H9 (cell line): ENCODE measurements around the gene KLK10. TPM values are rescaled to one million over a fixed set of nuclear protein-coding genes. Genes with fewer than 3 reads are reported as not detected.

Source experiments
- DNase-seq: peaks from one replicate; pipeline ENCODE4 v3.0.0-alpha.2; 2017
- H2AFZ ChIP-seq: one replicate; pipeline ENCODE4 v1.6.1; 2013; ENCODE audit warnings: mild to moderate bottlenecking, low read length, control low read depth, moderate library complexity
- H2AK5ac ChIP-seq: 2 replicates; pipeline ENCODE4 v1.6.1; 2013; ENCODE audit warnings: low read length, control low read depth, mixed read lengths; ENCODE audit not compliant: insufficient read length
- H2BK120ac ChIP-seq: one replicate; pipeline ENCODE4 v1.6.1; 2013; ENCODE audit warnings: low read depth, mild to moderate bottlenecking, low read length, control low read depth, inconsistent platforms; ENCODE audit not compliant: poor library complexity, severe bottlenecking
- H2BK12ac ChIP-seq: 2 replicates; pipeline ENCODE4 v1.6.1; 2013; ENCODE audit warnings: low read length, control low read depth, mixed read lengths, low read depth; ENCODE audit not compliant: insufficient read length
- H2BK15ac ChIP-seq: 2 replicates; pipeline ENCODE4 v1.6.1; 2013; ENCODE audit warnings: low read depth, low read length, control low read depth
- H2BK20ac ChIP-seq: one replicate; pipeline ENCODE4 v1.6.1; 2013; ENCODE audit warnings: low read depth, mild to moderate bottlenecking, low read length, control low read depth, inconsistent platforms; ENCODE audit not compliant: poor library complexity, severe bottlenecking
- H2BK5ac ChIP-seq: 2 replicates; pipeline ENCODE4 v1.6.1; 2013; ENCODE audit warnings: low read length, control low read depth, mixed read lengths; ENCODE audit not compliant: insufficient read length
- H3K14ac ChIP-seq: 2 replicates; pipeline ENCODE4 v1.6.1; 2013; ENCODE audit warnings: low read length, control low read depth; ENCODE audit not compliant: insufficient read depth
- H3K18ac ChIP-seq: 2 replicates; pipeline ENCODE4 v1.6.1; 2013; ENCODE audit warnings: low read depth, mild to moderate bottlenecking, mixed read lengths, low read length, control low read depth; ENCODE audit not compliant: insufficient read length
- H3K23ac ChIP-seq: 2 replicates; pipeline ENCODE4 v1.6.1; 2013; ENCODE audit warnings: low read length, control low read depth, mixed read lengths, low read depth; ENCODE audit not compliant: insufficient read length
- H3K23me2 ChIP-seq: 2 replicates; pipeline ENCODE4 v1.6.1; 2013; ENCODE audit warnings: low read depth, mild to moderate bottlenecking, mixed read lengths, low read length, control low read depth; ENCODE audit not compliant: insufficient read length, poor library complexity, severe bottlenecking
- H3K27ac ChIP-seq: 2 replicates; pipeline ENCODE4 v1.5.1; 2013; ENCODE audit warnings: low read length, control low read depth, mixed read lengths, low read depth; ENCODE audit not compliant: insufficient read length
- H3K27me3 ChIP-seq: 2 replicates; pipeline ENCODE4 v1.6.1; 2013; ENCODE audit warnings: low read length, control low read depth, inconsistent platforms; ENCODE audit not compliant: insufficient read depth
- H3K4ac ChIP-seq: 2 replicates; pipeline ENCODE4 v1.6.1; 2013; ENCODE audit warnings: low read depth, mild to moderate bottlenecking, control low read depth, inconsistent platforms, low read length, moderate library complexity
- H3K4me1 ChIP-seq: 2 replicates; pipeline ENCODE4 v1.6.1; 2013; ENCODE audit warnings: low read length, control low read depth, inconsistent platforms; ENCODE audit not compliant: insufficient read depth
- H3K4me2 ChIP-seq: 2 replicates; pipeline ENCODE4 v1.6.1; 2013; ENCODE audit warnings: low read length, control low read depth, mixed read lengths; ENCODE audit not compliant: insufficient read length, insufficient read depth
- H3K56ac ChIP-seq: 2 replicates; pipeline ENCODE4 v1.6.1; 2013; ENCODE audit warnings: low read depth, mild to moderate bottlenecking, mixed read lengths, low read length, control low read depth; ENCODE audit not compliant: insufficient read length
- H3K79me1 ChIP-seq: 2 replicates; pipeline ENCODE4 v1.6.1; 2013; ENCODE audit warnings: low read depth, mild to moderate bottlenecking, moderate library complexity, low read length, control low read depth, inconsistent platforms; ENCODE audit not compliant: insufficient read depth, poor library complexity, severe bottlenecking
- H3K79me2 ChIP-seq: 2 replicates; pipeline ENCODE4 v1.6.1; 2013; ENCODE audit warnings: low read length, control low read depth, inconsistent platforms; ENCODE audit not compliant: insufficient read depth
- H3K9ac ChIP-seq: 2 replicates; pipeline ENCODE4 v1.6.1; 2013; ENCODE audit warnings: low read length, control low read depth, mixed read lengths; ENCODE audit not compliant: insufficient read length; ENCODE audit errors: extremely low read depth
- H3K9me3 ChIP-seq: one replicate; pipeline ENCODE4 v1.6.1; 2013; ENCODE audit warnings: low read depth, low read length, inconsistent platforms; ENCODE audit not compliant: control insufficient read depth
- H3T11ph ChIP-seq: one replicate; pipeline ENCODE4 v1.6.1; 2013; ENCODE audit warnings: mild to moderate bottlenecking, low read length, control low read depth, inconsistent platforms
- H4K20me1 ChIP-seq: one replicate; pipeline ENCODE4 v1.6.1; 2013; ENCODE audit not compliant: control insufficient read depth, insufficient read length, insufficient read depth
- H4K5ac ChIP-seq: 2 replicates; pipeline ENCODE4 v1.6.1; 2013; ENCODE audit warnings: low read depth, mild to moderate bottlenecking, mixed read lengths, low read length, control low read depth; ENCODE audit not compliant: insufficient read length
- H4K8ac ChIP-seq: replicated peaks from 2 replicates; pipeline ENCODE4 v1.6.1; 2013; ENCODE audit warnings: low read length, control low read depth, mixed read lengths, low read depth; ENCODE audit not compliant: insufficient read length
- H4K91ac ChIP-seq: 2 replicates; pipeline ENCODE4 v1.6.1; 2013; ENCODE audit warnings: low read depth, mild to moderate bottlenecking, moderate library complexity, mixed read lengths, low read length, control low read depth; ENCODE audit not compliant: insufficient read length
- H3K27ac Mint-ChIP-seq, 3 experiments: 2 replicates in 2 of 3; 3 replicates in 1 of 3; pipeline ENCODE4 v1.8.0; 2020 to 2021; ENCODE audit warnings: mixed read lengths in 3 of 3, mild to moderate bottlenecking in 1 of 3, moderate library complexity in 1 of 3
- H3K27me3 Mint-ChIP-seq: 2 replicates; pipeline ENCODE4 v1.8.0; 2021; ENCODE audit warnings: low read depth, mild to moderate bottlenecking, moderate library complexity, mixed read lengths
- H3K36me3 Mint-ChIP-seq, 3 experiments: 2 replicates in 2 of 3; 3 replicates in 1 of 3; pipeline ENCODE4 v1.8.0; 2020 to 2021; ENCODE audit warnings: low read depth in 3 of 3, mixed read lengths in 3 of 3; ENCODE audit not compliant: insufficient read depth in 1 of 3
- H3K4me1 Mint-ChIP-seq, 2 experiments: 2 replicates each; pipeline ENCODE4 v1.8.0; 2020; ENCODE audit warnings: mixed read lengths in 2 of 2
- H3K4me3 Mint-ChIP-seq, 2 experiments: 2 replicates in 1 of 2; 3 replicates in 1 of 2; pipeline ENCODE4 v1.8.0; 2020 to 2021; ENCODE audit warnings: mild to moderate bottlenecking in 2 of 2, mixed read lengths in 2 of 2, moderate library complexity in 1 of 2
- H3K9me3 Mint-ChIP-seq, 2 experiments: 2 replicates in 1 of 2; 3 replicates in 1 of 2; pipeline ENCODE4 v1.8.0; 2020; ENCODE audit warnings: mild to moderate bottlenecking in 2 of 2, mixed read lengths in 2 of 2, moderate library complexity in 1 of 2
- CTCF ChIP-seq: fragments of 200-600 bp; sonication (generic); conservative IDR thresholded peaks from 3 replicates; pipeline ENCODE4 v1.8.0; 2021; ENCODE audit warnings: antibody characterized with exemption, mild to moderate bottlenecking
- WGBS: extraction: QIAGEN DNeasy Blood & Tissue Kit; methylation state at CpG from one replicate; pipeline ENCODE4 v1.1.7; 2013; ENCODE audit warnings: missing lambda C conversion rate, low lambda C conversion rate, mixed read lengths; ENCODE audit not compliant: insufficient read length; ENCODE audit errors: extremely low coverage; 5-methylcytosine and 5-hydroxymethylcytosine counted together
- total RNA-seq: library from RNA; stranded (reverse); gene quantifications from 2 replicates; pipeline ENCODE4 v1.2.1, GENCODE V29; 2021

Gene KLK10
- total RNA-seq, 1 experiment from 2014 or later = 1.3 TPM

- Mint-ChIP-seq H3K36me3 (no peaks in the 10 kb centered on the region; a peak in 2 of 7 replicates), H3K27me3 (peaks cover 54% of the 10 kb centered on the region), H3K27ac (peak overlapping the region in 1 of 3 experiments; percentile 54; a peak in 1 of 7 replicates), H3K4me1 (peaks cover 5 to 16% of the 10 kb centered on the region in 2 experiments), H3K4me3 (no peak overlapping the region), H3K9me3 (peaks cover 0 to 5% of the 10 kb centered on the region in 2 experiments; a peak in 1 of 5 replicates)
- Histone ChIP-seq H3K9me3 (no peaks in the 10 kb centered on the region), H3K79me1 (no peaks in the 10 kb centered on the region), H3K27me3 (no peaks in the 10 kb centered on the region), H3T11ph (no peak overlapping the region), H3K23me2 (no peaks in the 10 kb centered on the region), H2AK5ac (no peak overlapping the region), H2BK5ac (no peak overlapping the region), H3K79me2 (no peaks in the 10 kb centered on the region), H2BK120ac (no peak overlapping the region), H3K27ac (no peak overlapping the region), H3K4ac (no peak overlapping the region), H3K4me2 (no peak overlapping the region), H3K18ac (no peak overlapping the region), H4K91ac (no peak overlapping the region), H2BK15ac (no peak overlapping the region), H4K8ac (no peak overlapping the region), H4K20me1 (no peaks in the 10 kb centered on the region), H3K14ac (no peak overlapping the region), H2BK20ac (no peak overlapping the region), H3K9ac (no peak overlapping the region), H2BK12ac (no peak overlapping the region), H4K5ac (no peak overlapping the region), H3K4me1 (peaks cover 3% of the 10 kb centered on the region; the same call in 1 of the 2 replicates), H2AFZ (no peak overlapping the region), H3K56ac (no peak overlapping the region), H3K23ac (no peak overlapping the region)
- no peak for DNase-seq
- no peak for TF ChIP-seq CTCF
- no CpG with 5 or more reads among the region's 6 CpGs for WGBS
Measured at GRCh38 chr19:50963381-50963780, 56.1 kb downstream of the KLK10 start.

Other genes starting within 250 kb of the KLK10 start
- gene GPR32, start 249.2 kb downstream of the KLK10 start, total RNA-seq = not detected in 2 replicates
- not detected in 2 replicates for gene ACP4, start 229.3 kb downstream of the KLK10 start, total RNA-seq
- gene KLK1, start 195.9 kb downstream of the KLK10 start, total RNA-seq = 2.1 and 2.3 TPM in 2 replicates
- not detected in 2 replicates for gene KLK15, start 186.1 kb downstream of the KLK10 start, total RNA-seq
- not detected in 2 replicates for gene KLK3, start 164.8 kb downstream of the KLK10 start, total RNA-seq
- not detected in 2 replicates for gene KLK2, start 146.3 kb downstream of the KLK10 start, total RNA-seq
- gene KLK4, start 108.3 kb downstream of the KLK10 start, total RNA-seq = 0.48 TPM in 1 of 2 replicates, not detected in the other
- not detected in 2 replicates for gene KLK5, start 66.7 kb downstream of the KLK10 start, total RNA-seq
- 2.6 and 3.4 TPM in 2 replicates for gene KLK6, start 50.1 kb downstream of the KLK10 start, total RNA-seq
- gene KLK7, start 35.8 kb downstream of the KLK10 start, total RNA-seq = 0.13 and 0.52 TPM in 2 replicates
- gene KLK8, start 18.1 kb downstream of the KLK10 start, total RNA-seq = 2.7 and 2.9 TPM in 2 replicates
- not detected in 2 replicates for gene KLK11, start 6.9 kb upstream of the KLK10 start, total RNA-seq
- gene KLK12, start 15.3 kb upstream of the KLK10 start, total RNA-seq = not detected in 2 replicates
- gene KLK13, start 45.4 kb upstream of the KLK10 start, total RNA-seq = 3.0 and 4.2 TPM in 2 replicates
- gene KLK14, start 63.2 kb upstream of the KLK10 start, total RNA-seq = 0.26 and 0.46 TPM in 2 replicates
- gene CTU1, start 88.7 kb upstream of the KLK10 start, total RNA-seq = 8.0 and 8.8 TPM in 2 replicates
- gene SIGLEC9, start 105.2 kb upstream of the KLK10 start, total RNA-seq = not detected in 2 replicates
- gene SIGLEC7, start 122.6 kb upstream of the KLK10 start, total RNA-seq = not detected in 2 replicates
- 0.09 and 0.35 TPM in 2 replicates for gene CD33, start 205.4 kb upstream of the KLK10 start, total RNA-seq
- gene SIGLECL1, start 231.4 kb upstream of the KLK10 start, total RNA-seq = not detected in 2 replicates